ENCODE data around the gene OPN5.

The OPN5 gene

GRCh38 chr6:47865206-47865605, 83.4 kb downstream of the OPN5 start:
- DNase-seq, result no peak

- DNase-seq, result no peak
These were observed 93.8 kb downstream of the OPN5 start for GRCh38 chr6:47875593-47875992.

All from NCI-H146 (cell line).